ENCODE data around the gene PPARG.
"Not testable (repeated sequence)": the region's sequence is repeated elsewhere in the genome, so short reads cannot be mapped to it uniquely, and the experiment has no call there.

Gene PPARG

GRCh38 chr3:12288182-12289129, at the start of gene PPARG:
TSS of gene PPARG (plus strand) at chr3:12289070. CDS start at chr3:12379712, 90,642 bp downstream.
- no peak for DNase-seq (ENCODE audit: low spot score)

- DNase-seq (ENCODE audit: low spot score), result no peak
Observed at GRCh38 chr3:12239301-12239700, 49.6 kb upstream of the PPARG start.

GRCh38 chr3:12242772-12243171, 46.1 kb upstream of the PPARG start:
- no peak for DNase-seq (ENCODE audit: low spot score)

- no peak for DNase-seq (ENCODE audit: low spot score)
Observed at GRCh38 chr3:12246497-12247163, 42.2 kb upstream of the PPARG start.

- DNase-seq (ENCODE audit: low spot score), result no peak
Observed at GRCh38 chr3:12247411-12247810, 41.5 kb upstream of the PPARG start.

- no peak for DNase-seq (ENCODE audit: low spot score)
Observed at GRCh38 chr3:12249519-12249918, 39.4 kb upstream of the PPARG start.

GRCh38 chr3:12252889-12253288, 36.0 kb upstream of the PPARG start:
- no peak for DNase-seq (ENCODE audit: low spot score)

GRCh38 chr3:12253516-12254343, 35.1 kb upstream of the PPARG start:
- no peak for DNase-seq (ENCODE audit: low spot score)

- DNase-seq (ENCODE audit: low spot score), result no peak
Observed at GRCh38 chr3:12255393-12255792, 33.5 kb upstream of the PPARG start.

GRCh38 chr3:12258911-12259310, 30.0 kb upstream of the PPARG start:
- DNase-seq (ENCODE audit: low spot score), result no peak

GRCh38 chr3:12262173-12262572, 26.7 kb upstream of the PPARG start:
- DNase-seq (ENCODE audit: low spot score), result not testable (repeated sequence)

GRCh38 chr3:12265508-12265907, 23.4 kb upstream of the PPARG start:
- no peak for DNase-seq (ENCODE audit: low spot score)

- no peak for DNase-seq (ENCODE audit: low spot score)
Observed at GRCh38 chr3:12266038-12266437, 22.8 kb upstream of the PPARG start.

- DNase-seq (ENCODE audit: low spot score), result no peak
Observed at GRCh38 chr3:12267376-12268030, 21.4 kb upstream of the PPARG start.

- DNase-seq (ENCODE audit: low spot score), result no peak
Observed at GRCh38 chr3:12268049-12268735, 20.7 kb upstream of the PPARG start.

- DNase-seq (ENCODE audit: low spot score), result no peak
Observed at GRCh38 chr3:12270976-12271375, 17.9 kb upstream of the PPARG start.

GRCh38 chr3:12273045-12273695, 15.7 kb upstream of the PPARG start:
- DNase-seq (ENCODE audit: low spot score), result no peak

- DNase-seq (ENCODE audit: low spot score), result no peak
Observed at GRCh38 chr3:12275974-12276650, 12.8 kb upstream of the PPARG start.

- not testable (repeated sequence) for DNase-seq (ENCODE audit: low spot score)
Observed at GRCh38 chr3:12276827-12277226, 12.0 kb upstream of the PPARG start.

- DNase-seq (ENCODE audit: low spot score), result no peak
Observed at GRCh38 chr3:12278566-12278965, 10.3 kb upstream of the PPARG start.
